HepG2 (cell line): ENCODE data around the gene PEX5. TPM values are rescaled to one million over a fixed set of nuclear protein-coding genes. Genes with fewer than 3 reads are reported as not detected.

Experiments used
- ATAC-seq: fragments of 200-7000 bp; cut with Tn5 transposase; 3 replicates; pipeline ENCODE4 v1.9.1; 2020; ENCODE audit warnings: mild to moderate bottlenecking, moderate library complexity
- BruUV-seq: library from RNA; stranded (reverse); fragments of 400-500 nt; replicated peaks from 2 replicates; lab custom pipeline; 2021; lab: Mats Ljungman, UMichigan
- CTCF ChIA-PET: fragments of 300-600 bp; formaldehyde crosslinking; extraction: SDS; loops from one replicate; lab custom pipeline; 2021; ENCODE audit warnings: low total read pairs, inconsistent platforms, low intra/inter-chr PET ratio; lab: Yijun Ruan, JAX
- POLR2A ChIA-PET: fragments of 350-600 bp; sonication (Branson Sonifier 250); formaldehyde crosslinking; loops from one replicate; lab custom pipeline; 2020; ENCODE audit warnings: antibody characterized with exemption, inconsistent platforms; lab: Yijun Ruan, JAX
- DNase-seq: peaks from one replicate; pipeline ENCODE4 v3.0.0-alpha.2; 2015; ENCODE audit warnings: low spot score
- FAIRE-seq: peaks from 3 replicates; lab custom pipeline; 2011; peaks lifted over from hg19 to GRCh38; lab: Jason Lieb, UNC
- H2AFZ ChIP-seq: one replicate; pipeline ENCODE4 v1.6.1; 2011; ENCODE audit warnings: low read length, inconsistent platforms
- H3K27ac ChIP-seq: fragments of 300-600 bp; 3 replicates; pipeline ENCODE4 v1.8.0; 2011; ENCODE audit warnings: mixed run types, mild to moderate bottlenecking, mixed read lengths, low read length, inconsistent platforms; ENCODE audit not compliant: insufficient read depth; ENCODE audit errors: extremely low read length
- H3K27me3 ChIP-seq, 2 experiments: fragments of 200-600 bp in 1 of 2; 2 replicates in 1 of 2; 3 replicates in 1 of 2; pipeline versions ENCODE4 v1.6.0 to v1.8.0; 2011; ENCODE audit warnings: low read length in 2 of 2, mild to moderate bottlenecking in 2 of 2, moderate library complexity in 2 of 2, inconsistent platforms in 1 of 2; ENCODE audit not compliant: insufficient read depth in 2 of 2, control insufficient read depth in 1 of 2
- H3K36me3 ChIP-seq, 2 experiments: fragments of 200-600 bp in 1 of 2; replicated peaks in 1 of 2; 2 replicates in 1 of 2; 3 replicates in 1 of 2; pipeline versions ENCODE4 v1.5.1 to v1.8.0; 2011; ENCODE audit warnings: low read length in 2 of 2, inconsistent platforms in 1 of 2; ENCODE audit not compliant: insufficient read depth in 2 of 2, control insufficient read depth in 1 of 2
- H3K4me1 ChIP-seq: 2 replicates; pipeline ENCODE4 v1.5.1; 2012; ENCODE audit warnings: low read length, inconsistent platforms; ENCODE audit not compliant: insufficient read depth
- H3K4me2 ChIP-seq: 2 replicates; pipeline ENCODE4 v1.6.0; 2011; ENCODE audit warnings: low read depth, low read length, inconsistent platforms
- H3K4me3 ChIP-seq, 3 experiments: fragments of 200-600 bp in 1 of 3; sonication (generic), shearing (Covaris generic) in 1 of 3; replicated peaks in 1 of 3; 2 replicates each; pipeline ENCODE4 v1.5.1; 2011 to 2016; ENCODE audit warnings: low read length in 3 of 3, inconsistent platforms in 2 of 3, low read depth in 2 of 3, mild to moderate bottlenecking in 2 of 3, control low read depth in 1 of 3, mixed read lengths in 1 of 3; ENCODE audit not compliant: insufficient read depth in 1 of 3
- H3K79me2 ChIP-seq: one replicate; pipeline ENCODE4 v1.6.1; 2011; ENCODE audit warnings: low read length, inconsistent platforms; ENCODE audit not compliant: insufficient read depth
- H3K9ac ChIP-seq: 2 replicates; pipeline ENCODE4 v1.6.0; 2011; ENCODE audit warnings: mild to moderate bottlenecking, low read depth, low read length, inconsistent platforms; ENCODE audit not compliant: insufficient read depth
- H3K9me3 ChIP-seq: 2 replicates; pipeline ENCODE4 v1.5.1; 2012; ENCODE audit warnings: mild to moderate bottlenecking, low read length
- H4K20me1 ChIP-seq: 2 replicates; pipeline ENCODE4 v1.6.0; 2011; ENCODE audit warnings: inconsistent platforms, mild to moderate bottlenecking, low read length, moderate library complexity; ENCODE audit not compliant: insufficient read depth
- DNMT1 ChIP-seq: sonication (generic); formaldehyde crosslinking; IDR thresholded peaks from 2 replicates; pipeline ENCODE4 v1.5.1; 2020; ENCODE audit warnings: mild to moderate bottlenecking, missing genetic modification reagents
- EZH2 ChIP-seq: conservative IDR thresholded peaks from 2 replicates; pipeline ENCODE4 v1.6.1; 2012; ENCODE audit warnings: mild to moderate bottlenecking, low read depth, low read length, moderate library complexity
- MZF1 ChIP-seq: sonication (generic); formaldehyde crosslinking; IDR thresholded peaks from 2 replicates; pipeline ENCODE4 v1.8.1; 2023; ENCODE audit warnings: mild to moderate bottlenecking, missing genetic modification reagents, borderline replicate concordance
- PAX8 ChIP-seq: sonication (generic); formaldehyde crosslinking; IDR thresholded peaks from 2 replicates; pipeline ENCODE4 v1.8.0; 2022; ENCODE audit warnings: mild to moderate bottlenecking, missing genetic modification reagents, borderline replicate concordance
- SUZ12 ChIP-seq: fragments of 150-350 bp; IDR thresholded peaks from 2 replicates; pipeline ENCODE4 v1.6.1; 2014; ENCODE audit warnings: low read depth, low read length
- WGBS: methylation state at CpG from one replicate; pipeline ENCODE4 v1.1.6; 2017; ENCODE audit warnings: low lambda C conversion rate; 5-methylcytosine and 5-hydroxymethylcytosine counted together
- in situ Hi-C: cut with HindIII; loops from 2 replicates; pipeline ENCODE4 v1.10.0; 2017; ENCODE audit warnings: low pct_unique_long_range_greater_than_20kb; ENCODE audit not compliant: extremely low pct_ligation_motif_present
- intact Hi-C: fragments of 100-400 bp; cut with micrococcal nuclease; formaldehyde crosslinking; loops from one replicate; pipeline ENCODE4 v1.10.0; 2022; ENCODE audit not compliant: unreplicated experiment
- polyA plus RNA-seq, 8 experiments: library from polyadenylated mRNA; depleted of rRNA in 3 of 8; stranded (reverse) in 7 of 8; unstranded in 1 of 8; fragments of >200 nt; fragmentation: Illumina TruSeq in 4 of 8; extraction: Trizol in 4 of 8; gene quantifications; 2 replicates each; pipeline versions ENCODE4 v1.2.1 to v1.2.3, GENCODE V29; 2011 to 2016; ENCODE audit warnings: low read depth in 4 of 8, missing spikeins in 1 of 8, mixed read lengths in 1 of 8; ENCODE audit not compliant: insufficient read depth in 1 of 8
- total RNA-seq, 5 experiments: library from RNA; depleted of rRNA; stranded (reverse); fragments of >200 nt; fragmentation: Illumina TruSeq; extraction: Trizol; gene quantifications; 2 replicates each; pipeline ENCODE4 v1.2.3, GENCODE V29; 2016; ENCODE audit warnings: low read depth in 1 of 5
- TF ChIP-seq, protein P1 (sequence below): sonication (generic); formaldehyde crosslinking; IDR thresholded peaks from 2 replicates; pipeline ENCODE4 v1.9.0; 2021; ENCODE audit warnings: missing genetic modification reagents, borderline replicate concordance

PEX5 gene
- total and polyA plus RNA-seq, 2 of the 13 experiments (the other 11 are each of a cell fraction or from before 2014, with no cell fraction given): 16.4 to 29.0 TPM

GRCh38 chr12:7161811-7162210 lies 27.7 kb upstream of the PEX5 start:
- Histone ChIP-seq H3K9ac (no peak overlapping the region), H3K4me3 (no peak overlapping the region), H3K4me1 (0 out of 2 replicates have a peak, but pooled peaks cover 8% of the 10 kb centered on the region), H3K27me3 (peaks cover 0 to 6% of the 10 kb centered on the region in 2 experiments; a peak in 2 of 5 replicates), H3K36me3 (0 out of 5 replicates have a peak, but pooled peaks cover 0 to 5% of the 10 kb centered on the region in 2 experiments), H4K20me1 (no peaks in the 10 kb centered on the region), H3K9me3 (peaks cover 3% of the 10 kb centered on the region; the same call in 1 of the 2 replicates), H3K79me2 (no peaks in the 10 kb centered on the region), H2AFZ (no peak overlapping the region), H3K4me2 (no peak overlapping the region), H3K27ac (no peak overlapping the region)
- intact Hi-C loops: loop anchor here (1.0 kb wide), 1 partner anchor 26 kb away; no protein-coding TSS in a partner anchor
- no peak for DNase-seq
- in situ Hi-C loops: no loop called here
- no peak for FAIRE-seq
- CTCF ChIA-PET: interaction anchor here (1.0 kb wide), 1 partner anchor 102 kb away, joined by 3 read pairs; the partner anchor contains the start of gene C1S
- 47% methylated on average over 5 of the region's 5 CpGs for WGBS
- ATAC-seq: no peak
- POLR2A ChIA-PET: no interaction called here
- TF ChIP-seq DNMT1 (CRISPR knock-in tag): no peak
- TF ChIP-seq SUZ12: no peak
- TF ChIP-seq EZH2: no peak
- TF ChIP-seq MZF1 (CRISPR knock-in tag): no peak
- TF ChIP-seq, protein P1, sequence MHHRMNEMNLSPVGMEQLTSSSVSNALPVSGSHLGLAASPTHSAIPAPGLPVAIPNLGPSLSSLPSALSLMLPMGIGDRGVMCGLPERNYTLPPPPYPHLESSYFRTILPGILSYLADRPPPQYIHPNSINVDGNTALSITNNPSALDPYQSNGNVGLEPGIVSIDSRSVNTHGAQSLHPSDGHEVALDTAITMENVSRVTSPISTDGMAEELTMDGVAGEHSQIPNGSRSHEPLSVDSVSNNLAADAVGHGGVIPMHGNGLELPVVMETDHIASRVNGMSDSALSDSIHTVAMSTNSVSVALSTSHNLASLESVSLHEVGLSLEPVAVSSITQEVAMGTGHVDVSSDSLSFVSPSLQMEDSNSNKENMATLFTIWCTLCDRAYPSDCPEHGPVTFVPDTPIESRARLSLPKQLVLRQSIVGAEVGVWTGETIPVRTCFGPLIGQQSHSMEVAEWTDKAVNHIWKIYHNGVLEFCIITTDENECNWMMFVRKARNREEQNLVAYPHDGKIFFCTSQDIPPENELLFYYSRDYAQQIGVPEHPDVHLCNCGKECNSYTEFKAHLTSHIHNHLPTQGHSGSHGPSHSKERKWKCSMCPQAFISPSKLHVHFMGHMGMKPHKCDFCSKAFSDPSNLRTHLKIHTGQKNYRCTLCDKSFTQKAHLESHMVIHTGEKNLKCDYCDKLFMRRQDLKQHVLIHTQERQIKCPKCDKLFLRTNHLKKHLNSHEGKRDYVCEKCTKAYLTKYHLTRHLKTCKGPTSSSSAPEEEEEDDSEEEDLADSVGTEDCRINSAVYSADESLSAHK: no peak
- TF ChIP-seq PAX8 (CRISPR knock-in tag): no peak
- no TSS peak for BruUV-seq
